IPS-18a (cell line): Measurements from ENCODE around the gene LTA4H.

ENCODE experiments used
- H3K27ac ChIP-seq: one replicate; pipeline ENCODE4 v1.5.1; 2013; ENCODE audit warnings: low read length
- H3K27me3 ChIP-seq: one replicate; pipeline ENCODE4 v1.6.1; 2013; ENCODE audit warnings: mild to moderate bottlenecking, low read length; ENCODE audit not compliant: control insufficient read depth, insufficient read depth
- H3K36me3 ChIP-seq: one replicate; pipeline ENCODE4 v1.6.1; 2013; ENCODE audit warnings: low read depth, low read length; ENCODE audit not compliant: control insufficient read depth
- H3K4me1 ChIP-seq: one replicate; pipeline ENCODE4 v1.6.1; 2013; ENCODE audit warnings: low read depth, low read length; ENCODE audit not compliant: control insufficient read depth
- H3K4me3 ChIP-seq: one replicate; pipeline ENCODE4 v1.5.1; 2013; ENCODE audit warnings: low read length
- H3K9ac ChIP-seq: one replicate; pipeline ENCODE4 v1.6.1; 2013; ENCODE audit warnings: mild to moderate bottlenecking, low read length, moderate library complexity
- H3K9me3 ChIP-seq: one replicate; pipeline ENCODE4 v1.6.1; 2013; ENCODE audit warnings: low read depth, low read length; ENCODE audit not compliant: control insufficient read depth

Gene LTA4H

DNA sequence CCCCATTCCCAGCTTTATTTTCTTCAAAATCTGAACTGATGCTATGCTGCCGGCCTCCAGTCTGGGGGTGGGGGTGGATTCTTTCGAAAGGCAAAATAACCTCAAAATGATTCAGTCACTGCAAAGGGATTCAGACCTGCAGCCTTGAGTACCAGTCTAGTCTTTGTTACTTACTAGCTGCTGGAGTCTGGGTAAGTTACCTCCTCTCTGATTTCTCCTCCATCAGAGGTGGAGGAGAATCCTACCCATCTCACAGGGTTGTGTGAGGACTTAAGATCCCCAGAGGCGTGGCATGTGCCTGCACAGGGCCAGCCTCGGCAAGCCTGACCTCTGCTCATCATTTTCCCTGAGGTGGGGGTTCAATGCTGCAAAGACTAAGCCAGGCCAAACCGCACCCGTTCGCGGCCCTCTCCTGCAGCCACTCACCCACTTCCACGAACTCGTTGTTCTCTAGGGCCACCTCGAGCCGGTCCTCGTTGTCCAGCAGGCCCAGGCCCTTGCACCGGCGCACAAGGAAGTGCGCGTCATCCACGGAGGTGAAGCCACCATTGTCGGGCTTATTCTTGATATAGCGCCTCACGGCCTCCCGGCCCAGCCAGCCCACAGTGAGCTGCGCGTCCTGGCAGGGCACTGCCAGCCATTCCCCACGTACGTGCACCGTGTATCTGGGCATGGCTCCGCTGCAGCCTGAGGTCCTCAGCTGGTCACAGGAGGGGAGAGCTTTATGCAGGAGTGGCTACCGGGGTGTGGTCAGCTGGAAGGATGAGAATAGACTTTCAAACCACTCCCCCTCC lies 40.0 kb downstream of the LTA4H start:
- no peaks in the 10 kb centered on the region for H3K27me3 ChIP-seq
- H3K9me3 ChIP-seq, result no peaks in the 10 kb centered on the region
- H3K27ac ChIP-seq, result no peak overlapping the region
- H3K4me1 ChIP-seq, result no peaks in the 10 kb centered on the region
- no peak overlapping the region for H3K9ac ChIP-seq
- H3K36me3 ChIP-seq, result no peaks in the 10 kb centered on the region
- H3K4me3 ChIP-seq, result no peak overlapping the region

DNA sequence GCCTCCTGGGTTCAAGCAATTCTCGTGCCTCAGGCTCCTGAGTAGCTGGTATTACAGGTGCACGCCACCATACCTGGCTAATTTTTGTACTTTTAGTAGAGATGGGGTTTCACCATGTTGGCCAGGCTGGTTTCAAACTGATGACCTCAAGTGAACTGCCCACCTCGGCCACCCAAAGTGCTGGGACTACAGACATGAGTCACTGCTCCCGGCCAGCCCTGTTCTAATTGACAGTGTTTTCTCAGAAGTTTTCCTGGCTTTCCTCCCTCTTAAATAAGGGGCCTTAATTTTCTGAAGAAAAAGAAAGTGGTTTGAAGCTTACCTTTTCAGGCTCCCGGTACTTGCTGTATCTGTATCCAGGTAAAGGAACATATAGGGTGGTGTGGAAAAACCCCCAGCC lies 40.9 kb downstream of the LTA4H start:
- no peaks in the 10 kb centered on the region for H3K9me3 ChIP-seq
- no peaks in the 10 kb centered on the region for H3K36me3 ChIP-seq
- H3K27me3 ChIP-seq, result no peaks in the 10 kb centered on the region
- H3K27ac ChIP-seq, result no peak overlapping the region
- peaks cover 9% of the 10 kb centered on the region for H3K4me1 ChIP-seq
- H3K9ac ChIP-seq, result no peak overlapping the region
- no peak overlapping the region for H3K4me3 ChIP-seq

DNA sequence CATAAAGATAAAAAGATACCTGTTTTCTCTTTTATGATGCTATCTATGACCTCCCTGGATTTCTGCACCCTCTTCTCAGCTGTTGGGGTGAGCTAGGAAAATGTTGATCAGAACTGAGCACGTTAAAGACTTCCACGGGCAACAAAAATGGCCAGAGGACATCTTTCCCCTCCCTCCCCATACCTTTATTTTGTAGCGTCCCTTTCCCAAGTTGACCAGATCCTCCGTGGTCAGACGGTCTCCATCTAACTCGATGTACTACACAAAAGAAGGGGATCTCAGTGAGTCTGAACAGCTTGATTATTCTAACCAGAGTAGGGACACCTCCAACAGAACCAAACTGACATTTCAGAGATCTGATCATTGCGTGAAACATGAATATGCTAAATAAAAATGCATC lies 41.5 kb downstream of the LTA4H start:
- no peak overlapping the region for H3K4me3 ChIP-seq
- no peaks in the 10 kb centered on the region for H3K36me3 ChIP-seq
- H3K9ac ChIP-seq, result no peak overlapping the region
- H3K27me3 ChIP-seq, result no peaks in the 10 kb centered on the region
- no peak overlapping the region for H3K27ac ChIP-seq
- no peaks in the 10 kb centered on the region for H3K9me3 ChIP-seq
- peaks cover 10% of the 10 kb centered on the region for H3K4me1 ChIP-seq

DNA sequence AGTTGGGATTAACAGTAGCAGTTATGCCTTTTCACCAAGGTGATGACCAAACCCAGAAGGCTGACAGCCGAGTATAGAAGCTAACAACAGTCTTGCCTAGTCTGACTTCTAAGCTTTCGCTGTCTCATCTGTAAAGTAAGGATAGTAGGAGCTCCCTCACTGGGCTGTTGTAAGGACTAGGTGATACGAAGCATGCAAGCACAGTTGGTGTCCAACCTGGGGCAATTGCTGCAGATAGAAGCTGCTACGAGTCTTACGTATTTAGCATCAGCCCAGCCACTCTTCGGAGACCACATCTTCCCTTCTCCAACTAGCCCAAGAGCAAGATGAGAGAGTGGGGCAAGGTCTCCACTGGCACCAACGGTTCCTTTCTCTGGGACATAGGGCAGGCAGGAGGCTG lies 45.3 kb downstream of the LTA4H start:
- Histone ChIP-seq H3K4me1 (peaks cover 27% of the 10 kb centered on the region), H3K36me3 (no peaks in the 10 kb centered on the region), H3K9me3 (no peaks in the 10 kb centered on the region), H3K27me3 (no peaks in the 10 kb centered on the region), H3K27ac (no peak overlapping the region), H3K4me3 (peak overlapping the region; percentile 3), H3K9ac (no peak overlapping the region)

DNA sequence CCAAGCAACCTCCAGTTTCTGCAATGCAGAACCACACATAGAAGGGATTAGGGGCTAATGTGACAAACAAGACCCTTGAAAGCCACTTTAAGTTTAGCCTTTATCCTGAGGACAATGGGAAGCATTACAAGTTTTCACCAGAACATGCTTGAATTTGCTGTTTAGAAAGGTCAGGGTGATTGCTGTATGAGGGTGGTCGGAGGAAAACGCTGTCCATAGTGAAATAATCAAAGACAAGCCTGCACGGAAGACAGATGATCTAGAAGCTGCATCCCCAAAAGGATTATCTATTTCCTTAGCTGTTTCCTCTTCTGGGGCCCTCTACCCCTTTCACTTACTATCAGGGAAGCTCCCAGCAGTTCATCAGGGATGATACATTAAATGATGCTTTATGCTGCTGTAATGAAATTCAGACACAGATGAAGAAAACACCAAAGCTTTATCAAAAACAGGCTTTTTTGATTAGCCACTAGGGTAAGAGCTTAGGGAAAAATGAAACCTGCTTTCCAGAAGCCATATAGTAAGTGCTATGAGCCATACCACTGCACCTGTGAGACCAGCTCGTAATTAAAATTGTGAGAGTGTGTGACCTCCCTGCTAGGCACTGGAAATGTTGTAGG lies 45.8 kb downstream of the LTA4H start:
- H3K9ac ChIP-seq, result no peak overlapping the region
- H3K27ac ChIP-seq, result no peak overlapping the region
- H3K36me3 ChIP-seq, result no peaks in the 10 kb centered on the region

DNA sequence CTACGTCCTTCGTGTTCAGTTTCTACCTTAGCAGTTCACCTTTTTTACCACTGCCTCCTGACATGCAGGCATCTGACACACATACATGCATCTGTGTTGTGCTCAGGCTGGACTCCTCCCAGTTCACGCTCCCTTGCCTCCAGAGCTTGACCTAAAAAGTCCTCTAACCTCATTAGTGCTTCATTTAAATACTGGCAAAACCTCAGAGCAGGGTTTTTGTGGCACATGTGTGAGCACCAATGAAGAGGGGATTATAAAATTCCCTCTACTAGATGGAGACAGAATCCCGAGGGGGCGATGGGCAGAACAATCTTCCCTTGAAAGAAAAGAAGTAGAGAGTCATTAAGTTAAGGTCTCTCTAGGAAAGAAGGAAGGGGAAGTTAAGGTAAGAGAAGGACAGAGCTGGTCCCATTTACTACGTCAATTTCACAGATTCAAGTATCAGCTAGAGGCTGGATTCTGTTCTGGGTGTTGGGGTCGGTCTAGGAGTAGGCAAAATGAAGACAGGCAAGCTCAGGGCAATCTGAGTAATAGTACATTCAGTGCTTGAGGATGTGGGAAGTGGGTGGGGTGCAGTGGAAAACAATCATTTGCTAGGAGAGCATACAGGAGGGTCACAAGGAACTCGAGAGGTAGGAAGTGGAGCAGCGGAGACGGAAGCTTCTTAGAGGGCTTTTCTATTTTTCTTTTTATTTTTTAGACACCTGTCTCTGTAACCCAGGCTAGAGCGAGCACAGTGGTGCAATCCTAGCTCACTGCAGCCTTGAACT lies 46.7 kb downstream of the LTA4H start:
- Histone ChIP-seq H3K27me3 (no peaks in the 10 kb centered on the region), H3K9ac (no peak overlapping the region), H3K4me3 (no peak overlapping the region), H3K36me3 (no peaks in the 10 kb centered on the region), H3K4me1 (peaks cover 27% of the 10 kb centered on the region), H3K27ac (no peak overlapping the region), H3K9me3 (no peaks in the 10 kb centered on the region)

More for the DNA sequence above, 45.8 kb downstream of the LTA4H start:
- Histone ChIP-seq H3K4me3 (peak overlapping the region; percentile 3), H3K4me1 (peaks cover 27% of the 10 kb centered on the region), H3K27me3 (no peaks in the 10 kb centered on the region), H3K9me3 (no peaks in the 10 kb centered on the region)

DNA sequence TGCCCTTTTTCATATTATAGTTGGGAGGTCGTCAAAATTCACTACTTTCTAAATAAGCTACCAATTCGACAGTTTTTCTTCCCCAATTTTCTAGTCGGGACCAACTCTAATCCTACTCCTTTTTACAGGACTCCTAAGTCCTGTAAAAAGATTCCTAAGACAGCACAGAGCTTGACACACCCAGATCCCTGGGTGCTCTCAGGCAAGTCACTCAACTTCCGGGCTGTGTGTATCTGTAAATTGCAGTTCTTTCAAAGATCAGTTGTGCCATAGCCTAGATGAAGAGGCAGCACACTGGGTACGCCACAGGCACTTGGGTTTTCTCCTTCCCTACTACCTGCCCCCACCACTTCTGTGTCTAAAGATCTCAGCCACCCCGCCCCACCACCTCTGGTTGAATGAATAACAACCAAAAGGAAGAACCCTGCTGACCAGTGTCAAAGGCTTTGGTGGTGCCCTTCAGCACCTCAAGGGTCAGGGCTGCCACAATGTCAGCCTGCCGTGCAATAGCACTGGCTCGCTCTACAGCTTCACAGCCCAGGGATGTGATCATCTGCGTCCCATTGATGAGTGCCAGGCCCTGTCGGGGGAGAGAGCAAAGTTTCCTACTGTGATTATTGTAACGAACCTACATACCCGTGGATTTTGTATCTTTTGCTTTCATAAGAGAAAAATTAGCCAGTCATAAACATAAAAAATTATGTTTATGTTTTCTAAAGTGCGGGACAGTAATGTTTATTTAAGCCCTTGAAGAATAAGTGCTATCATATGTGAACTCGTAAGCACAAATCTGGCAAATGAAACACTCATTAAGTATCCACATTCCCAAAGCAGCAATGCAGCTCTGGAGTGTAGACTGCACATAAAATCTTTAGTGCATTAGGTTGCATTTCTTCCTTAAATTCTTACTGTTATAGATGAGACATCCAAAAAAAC lies 48.5 kb downstream of the LTA4H start:
- H3K9ac ChIP-seq, result no peak overlapping the region
- H3K27ac ChIP-seq, result no peak overlapping the region
- no peaks in the 10 kb centered on the region for H3K27me3 ChIP-seq
- peaks cover 27% of the 10 kb centered on the region for H3K4me1 ChIP-seq
- H3K36me3 ChIP-seq, result no peaks in the 10 kb centered on the region
- no peaks in the 10 kb centered on the region for H3K9me3 ChIP-seq
- H3K4me3 ChIP-seq, result peak overlapping the region; percentile 19

DNA sequence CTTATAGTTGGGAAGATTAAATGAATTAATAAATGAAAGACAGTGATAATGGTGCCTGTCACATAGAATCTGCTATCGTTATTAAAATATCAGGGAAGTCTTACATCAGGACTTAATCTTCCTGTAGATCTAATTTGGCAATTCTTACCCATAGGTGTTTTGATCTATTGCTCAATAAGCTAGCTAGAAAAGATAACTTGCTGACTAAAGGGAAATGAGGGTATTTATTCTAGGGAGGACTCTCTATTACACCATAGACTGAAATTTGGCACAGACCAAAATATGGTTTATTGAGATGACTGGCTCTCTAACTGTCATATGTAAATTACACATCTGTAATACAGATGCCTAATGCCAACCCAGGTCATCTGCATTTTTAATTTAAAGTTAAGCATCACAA lies 50.7 kb downstream of the LTA4H start:
- no peaks in the 10 kb centered on the region for H3K9me3 ChIP-seq
- no peaks in the 10 kb centered on the region for H3K36me3 ChIP-seq
- no peak overlapping the region for H3K4me3 ChIP-seq
- H3K9ac ChIP-seq, result no peak overlapping the region
- peaks cover 20% of the 10 kb centered on the region for H3K4me1 ChIP-seq
- no peaks in the 10 kb centered on the region for H3K27me3 ChIP-seq
- no peak overlapping the region for H3K27ac ChIP-seq

DNA sequence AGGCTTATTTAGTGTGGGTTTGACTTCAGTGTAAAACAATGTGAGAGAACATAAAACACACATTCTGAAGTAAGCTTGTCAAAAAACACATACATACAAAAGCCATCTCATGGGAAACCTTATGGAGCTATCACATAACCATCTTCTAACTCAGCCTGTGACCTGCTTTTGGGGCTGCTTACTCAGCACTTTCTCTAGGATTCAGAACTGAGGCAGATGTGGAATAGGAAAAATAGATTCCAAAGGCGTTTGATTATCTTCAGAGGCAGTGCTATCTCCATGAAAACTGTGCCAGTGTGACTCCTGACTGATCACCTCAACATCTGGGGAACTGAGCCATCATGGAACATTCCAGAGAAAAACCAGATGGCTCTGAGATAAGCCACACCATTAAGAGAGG lies 52.8 kb downstream of the LTA4H start:
- Histone ChIP-seq H3K9me3 (no peaks in the 10 kb centered on the region), H3K27me3 (no peaks in the 10 kb centered on the region), H3K4me1 (peaks cover 18% of the 10 kb centered on the region), H3K9ac (no peak overlapping the region), H3K27ac (no peak overlapping the region), H3K36me3 (no peaks in the 10 kb centered on the region), H3K4me3 (no peak overlapping the region)

DNA sequence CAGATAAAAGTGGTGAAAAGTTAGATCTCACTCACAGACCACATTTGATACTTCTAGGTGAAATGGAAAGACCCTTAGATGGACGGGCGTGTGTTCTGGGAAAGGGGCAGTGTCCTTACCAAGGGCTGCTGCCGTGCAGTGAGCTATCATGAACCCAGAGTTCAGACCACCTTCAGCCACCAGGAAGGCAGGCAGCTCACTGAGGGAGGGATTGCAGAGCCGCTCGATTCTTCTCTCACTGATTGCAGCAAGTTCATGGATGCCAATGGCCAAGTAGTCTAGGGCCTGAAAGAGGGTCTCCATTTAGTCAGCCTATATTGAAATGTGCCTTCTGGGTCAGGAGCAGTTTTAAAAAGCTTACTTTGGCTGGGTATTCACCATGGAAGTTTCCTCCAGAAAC lies 55.0 kb downstream of the LTA4H start:
- H3K9ac ChIP-seq, result no peak overlapping the region
- H3K36me3 ChIP-seq, result no peaks in the 10 kb centered on the region
- H3K4me1 ChIP-seq, result no peaks in the 10 kb centered on the region
- H3K27me3 ChIP-seq, result no peaks in the 10 kb centered on the region
- H3K4me3 ChIP-seq, result no peak overlapping the region
- no peak overlapping the region for H3K27ac ChIP-seq
- no peaks in the 10 kb centered on the region for H3K9me3 ChIP-seq

DNA sequence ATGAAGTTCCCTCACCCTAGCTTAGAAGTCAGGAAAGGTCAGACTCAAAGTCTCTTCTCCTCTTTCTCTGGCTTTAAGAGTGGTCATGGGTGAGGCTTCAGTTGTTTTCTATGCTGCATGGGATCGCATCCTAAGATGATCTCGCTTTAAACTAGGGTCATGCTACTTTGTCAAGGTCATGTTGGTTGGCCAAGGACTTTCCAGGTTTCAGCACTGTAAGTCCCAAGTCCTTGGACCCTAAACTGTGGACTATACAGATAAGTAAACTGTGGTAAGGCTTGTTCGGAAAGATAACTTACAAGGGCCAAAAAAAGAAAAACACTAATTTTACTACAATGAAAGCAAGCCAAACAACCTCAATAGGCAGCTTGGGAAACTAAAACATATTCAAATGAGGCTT lies 56.6 kb downstream of the LTA4H start:
- H3K36me3 ChIP-seq, result no peaks in the 10 kb centered on the region
- H3K9me3 ChIP-seq, result no peaks in the 10 kb centered on the region
- H3K27me3 ChIP-seq, result no peaks in the 10 kb centered on the region
- H3K27ac ChIP-seq, result no peak overlapping the region
- no peak overlapping the region for H3K9ac ChIP-seq
- no peaks in the 10 kb centered on the region for H3K4me1 ChIP-seq
- no peak overlapping the region for H3K4me3 ChIP-seq
